ENCODE measurements around the gene LILRB5.

LILRB5 gene

DNA sequence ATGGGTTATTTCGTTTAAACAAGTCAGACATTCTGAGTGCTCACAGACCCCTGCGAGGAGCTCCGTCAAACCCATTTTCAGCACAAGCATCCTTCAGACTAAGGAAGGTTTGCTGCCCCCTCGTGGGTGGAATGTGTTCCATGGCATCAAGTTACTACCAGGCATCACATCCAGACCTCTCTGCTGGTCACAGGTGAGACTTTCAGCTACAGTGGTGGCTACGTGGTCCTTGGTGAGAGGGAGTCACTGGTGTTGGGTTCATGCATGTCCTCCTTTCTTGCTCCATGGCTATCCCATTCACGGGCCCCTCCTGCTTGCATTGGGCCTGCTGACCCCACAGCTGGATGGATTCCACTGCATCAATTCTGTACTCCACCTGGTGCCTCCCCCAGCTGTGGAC lies 9.1 kb upstream of the LILRB5 start:
- TF ChIP-seq, protein P1, sequence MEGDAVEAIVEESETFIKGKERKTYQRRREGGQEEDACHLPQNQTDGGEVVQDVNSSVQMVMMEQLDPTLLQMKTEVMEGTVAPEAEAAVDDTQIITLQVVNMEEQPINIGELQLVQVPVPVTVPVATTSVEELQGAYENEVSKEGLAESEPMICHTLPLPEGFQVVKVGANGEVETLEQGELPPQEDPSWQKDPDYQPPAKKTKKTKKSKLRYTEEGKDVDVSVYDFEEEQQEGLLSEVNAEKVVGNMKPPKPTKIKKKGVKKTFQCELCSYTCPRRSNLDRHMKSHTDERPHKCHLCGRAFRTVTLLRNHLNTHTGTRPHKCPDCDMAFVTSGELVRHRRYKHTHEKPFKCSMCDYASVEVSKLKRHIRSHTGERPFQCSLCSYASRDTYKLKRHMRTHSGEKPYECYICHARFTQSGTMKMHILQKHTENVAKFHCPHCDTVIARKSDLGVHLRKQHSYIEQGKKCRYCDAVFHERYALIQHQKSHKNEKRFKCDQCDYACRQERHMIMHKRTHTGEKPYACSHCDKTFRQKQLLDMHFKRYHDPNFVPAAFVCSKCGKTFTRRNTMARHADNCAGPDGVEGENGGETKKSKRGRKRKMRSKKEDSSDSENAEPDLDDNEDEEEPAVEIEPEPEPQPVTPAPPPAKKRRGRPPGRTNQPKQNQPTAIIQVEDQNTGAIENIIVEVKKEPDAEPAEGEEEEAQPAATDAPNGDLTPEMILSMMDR (conservative IDR thresholded peaks at IDR 0.05): peak; percentile 86
- TF ChIP-seq ZFX (IDR thresholded peaks at IDR 0.05): no peak

GRCh38 chr19:54262470-54262869 lies 5.4 kb upstream of the LILRB5 start:
- no peak for TF ChIP-seq ZFX (IDR thresholded peaks at IDR 0.05)
- TF ChIP-seq, protein P1 (conservative IDR thresholded peaks at IDR 0.05): no peak

More for the DNA sequence above, 9.1 kb upstream of the LILRB5 start:
- no peak overlapping the region for H3K27ac ChIP-seq

GRCh38 chr19:54262066-54262465 lies 5.0 kb upstream of the LILRB5 start:
- H3K27ac ChIP-seq: no peak overlapping the region
- no peak for TF ChIP-seq ZFX (IDR thresholded peaks at IDR 0.05)
- TF ChIP-seq, protein P1 (conservative IDR thresholded peaks at IDR 0.05): no peak

More at GRCh38 chr19:54262470-54262869, 5.4 kb upstream of the LILRB5 start:
- H3K27ac ChIP-seq: no peak overlapping the region

DNA sequence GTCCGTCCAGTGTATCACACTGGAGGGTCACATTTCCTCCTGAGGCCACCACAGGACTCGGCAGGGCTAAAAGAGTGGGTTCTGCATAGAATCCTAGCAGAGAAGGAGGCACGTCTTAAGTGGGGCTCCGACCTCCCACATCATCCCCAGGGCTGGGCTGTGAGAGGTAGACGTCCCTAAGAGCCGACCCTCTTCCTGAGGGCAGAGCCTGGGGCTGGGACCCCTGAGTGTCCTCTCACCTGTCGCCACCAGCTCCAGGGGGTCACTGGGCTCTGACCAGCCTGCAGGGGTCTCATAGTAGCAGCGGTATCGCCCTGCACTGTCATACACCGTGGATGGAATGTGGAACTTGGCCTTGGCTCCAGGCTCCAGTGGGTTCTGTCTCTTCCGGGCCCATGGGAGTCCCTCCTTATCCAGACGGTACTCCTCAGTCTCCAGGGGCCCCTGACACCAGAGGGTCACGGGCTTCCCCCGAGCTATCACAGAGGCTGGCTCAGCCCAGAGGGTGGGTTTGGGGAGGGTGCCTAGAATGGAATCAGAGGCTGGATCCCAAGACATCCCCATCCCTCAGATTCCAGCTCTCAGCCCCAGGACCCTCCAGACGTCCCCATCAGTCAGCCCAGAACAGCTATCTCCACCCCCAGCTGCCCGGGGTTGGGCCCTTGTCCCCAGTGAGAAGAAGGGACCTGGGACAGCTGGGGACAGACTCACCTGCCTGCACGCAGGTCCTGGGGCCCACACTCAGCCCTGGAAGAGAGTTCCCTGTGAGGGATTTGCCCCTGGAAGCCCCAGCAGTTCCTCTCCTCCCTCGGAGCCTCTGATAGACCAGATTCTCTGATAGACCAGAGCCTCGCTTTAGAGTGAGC lies 590 bp downstream of the LILRB5 start:
- TF ChIP-seq, protein P1 (conservative IDR thresholded peaks at IDR 0.05): no peak
- TF ChIP-seq ZFX (IDR thresholded peaks at IDR 0.05): no peak
- H3K27ac ChIP-seq: no peak overlapping the region

DNA sequence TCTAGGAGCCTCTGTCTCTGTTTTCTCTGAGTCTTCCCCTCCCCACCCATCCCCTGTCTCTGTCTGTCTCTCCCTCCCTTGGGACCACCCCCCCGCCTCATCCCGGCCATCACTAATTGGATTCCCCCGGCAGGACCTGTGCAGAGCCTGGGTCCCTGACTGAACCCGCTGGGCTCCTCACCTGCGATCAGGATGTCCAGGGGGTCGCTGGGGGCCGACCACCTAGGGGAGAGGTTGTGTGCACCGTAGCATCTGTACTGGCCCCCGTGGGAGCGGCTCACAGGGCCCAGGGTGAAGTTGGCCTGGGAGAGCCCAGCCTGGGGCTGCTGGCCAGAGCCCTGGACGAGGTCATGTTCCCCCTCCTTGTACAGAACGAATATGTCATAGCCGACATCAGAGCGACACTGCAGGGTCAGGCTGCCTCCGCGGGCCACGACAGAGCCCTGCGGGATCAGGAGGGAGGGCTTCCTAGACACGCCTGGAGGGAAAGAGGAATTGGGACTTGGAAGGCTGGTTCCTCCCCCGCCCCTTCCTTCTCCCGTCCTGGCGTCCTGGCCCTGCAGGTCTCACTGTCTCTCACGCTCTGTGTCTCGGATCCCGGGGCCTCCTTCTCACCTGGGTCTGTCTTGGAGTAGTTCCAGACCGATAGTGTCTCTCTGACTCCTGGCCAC lies 1.8 kb downstream of the LILRB5 start:
- no peak for TF ChIP-seq ZFX (IDR thresholded peaks at IDR 0.05)
- TF ChIP-seq, protein P1 (conservative IDR thresholded peaks at IDR 0.05): no peak
- H3K27ac ChIP-seq: no peak overlapping the region

DNA sequence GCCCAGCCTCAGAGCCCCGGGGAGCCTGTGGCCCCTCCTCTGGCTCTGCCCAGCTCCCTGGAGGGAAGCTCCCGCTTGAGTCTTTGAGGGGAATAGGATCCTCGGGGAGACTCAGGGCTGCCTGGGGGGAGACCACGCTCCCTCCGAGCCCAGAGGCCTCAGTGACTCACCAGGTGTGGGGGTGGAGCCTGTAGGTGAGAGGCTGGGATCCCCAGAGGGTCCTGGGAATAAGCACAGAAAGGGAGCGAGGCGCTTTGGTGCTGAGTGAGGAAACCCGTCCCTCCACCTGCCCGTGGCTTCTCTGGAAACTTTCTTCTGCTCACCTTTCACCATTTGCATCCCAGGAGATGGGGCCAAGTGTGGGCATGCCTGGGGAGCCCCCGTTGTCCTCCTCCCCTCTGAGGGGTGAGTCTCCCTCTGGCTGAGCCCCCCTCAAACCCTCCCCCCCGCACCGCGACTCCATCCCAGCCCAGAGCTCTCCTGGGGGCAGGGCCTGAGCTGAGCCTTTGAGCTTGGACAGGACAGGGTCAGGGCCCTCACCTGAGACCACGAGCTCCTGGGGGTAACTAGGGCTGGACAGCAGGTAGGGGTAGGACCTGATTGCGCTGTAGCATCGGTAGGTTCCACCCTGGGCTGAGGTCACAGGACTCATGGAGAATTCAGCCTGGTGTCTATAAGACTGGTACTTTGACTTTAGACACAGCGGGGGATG lies 2.7 kb downstream of the LILRB5 start:
- TF ChIP-seq, protein P1 (conservative IDR thresholded peaks at IDR 0.05): no peak
- no peak for TF ChIP-seq ZFX (IDR thresholded peaks at IDR 0.05)
- H3K27ac ChIP-seq: no peak overlapping the region

All from C4-2B (cell line).